Fibroblast of lung (primary cell): ENCODE data around the gene ASTN1. TPM values are rescaled to one million over a fixed set of nuclear protein-coding genes. Genes with fewer than 3 reads are reported as not detected.

Source experiments
- DNase-seq, 2 donors: peaks; one replicate each; pipeline versions ENCODE4 v3.0.0 to v3.0.0-alpha.2; 2010; ENCODE audit warnings: low read depth in 2 of 2
- H2AFZ ChIP-seq: 2 replicates; pipeline ENCODE4 v1.5.1; 2012; ENCODE audit warnings: low read length, control low read depth, inconsistent platforms
- H3K27ac ChIP-seq: 2 replicates; pipeline ENCODE4 v1.5.1; 2011; ENCODE audit warnings: low read length, control low read depth; ENCODE audit not compliant: insufficient read depth
- H3K27me3 ChIP-seq: 2 replicates; pipeline ENCODE4 v1.5.1; 2011; ENCODE audit warnings: mild to moderate bottlenecking, low read length; ENCODE audit not compliant: control insufficient read depth, insufficient read depth
- H3K36me3 ChIP-seq: 2 replicates; pipeline ENCODE4 v1.5.1; 2011; ENCODE audit warnings: low read length; ENCODE audit not compliant: control insufficient read depth, insufficient read depth
- H3K4me1 ChIP-seq: 2 replicates; pipeline ENCODE4 v1.5.1; 2011; ENCODE audit warnings: low read length; ENCODE audit not compliant: control insufficient read depth, insufficient read depth; ENCODE audit errors: extremely low read depth
- H3K4me2 ChIP-seq: 2 replicates; pipeline ENCODE4 v1.5.1; 2011; ENCODE audit warnings: low read length, control low read depth; ENCODE audit not compliant: insufficient read depth; ENCODE audit errors: extremely low read depth
- H3K4me3 ChIP-seq, 4 experiments: fragments of 200-600 bp in 1 of 4; sonication (generic) in 1 of 4; replicated peaks in 1 of 4; 2 replicates each; pipeline ENCODE4 v1.5.1; 2011 to 2016; ENCODE audit warnings: low read length in 4 of 4, low read depth in 3 of 4, mild to moderate bottlenecking in 3 of 4, control low read depth in 2 of 4, inconsistent platforms in 1 of 4, mixed read lengths in 1 of 4; ENCODE audit not compliant: insufficient read depth in 1 of 4; ENCODE audit errors: control extremely low read depth in 1 of 4
- H3K79me2 ChIP-seq: 2 replicates; pipeline ENCODE4 v1.5.1; 2012; ENCODE audit warnings: mild to moderate bottlenecking, low read length, inconsistent platforms; ENCODE audit not compliant: control insufficient read depth, insufficient read depth
- H3K9ac ChIP-seq: 2 replicates; pipeline ENCODE4 v1.5.1; 2011; ENCODE audit warnings: mild to moderate bottlenecking, low read length, control low read depth; ENCODE audit not compliant: insufficient read depth
- H3K9me3 ChIP-seq: 2 replicates; pipeline ENCODE4 v1.5.1; 2012; ENCODE audit warnings: low read depth, low read length; ENCODE audit not compliant: control insufficient read depth, insufficient read depth
- H4K20me1 ChIP-seq: 2 replicates; pipeline ENCODE4 v1.5.1; 2011; ENCODE audit warnings: low read length; ENCODE audit not compliant: control insufficient read depth, insufficient read depth; ENCODE audit errors: extremely low read depth
- CTCF ChIP-seq, 2 donors: IDR thresholded peaks in 1 of 2; conservative IDR thresholded peaks in 1 of 2; 1 replicate in 1 of 2; 2 replicates in 1 of 2; pipeline ENCODE4 v1.5.1; 2011 to 2012; ENCODE audit warnings: low read length in 2 of 2, control low read depth in 1 of 2, inconsistent platforms in 1 of 2, low read depth in 1 of 2, mild to moderate bottlenecking in 1 of 2
- EZH2 ChIP-seq: IDR thresholded peaks from 2 replicates; pipeline ENCODE4 v1.5.1; 2012; ENCODE audit warnings: low read length, control low read depth, mild to moderate bottlenecking; ENCODE audit errors: missing control alignments
- polyA plus RNA-seq, 2 donors: library from polyadenylated mRNA; depleted of rRNA in 1 of 2; stranded (reverse) in 1 of 2; unstranded in 1 of 2; fragments of >200 nt; gene quantifications; 2 replicates each; pipeline ENCODE4 v1.2.1, GENCODE V29; 2011 to 2012; ENCODE audit warnings: missing spikeins in 1 of 2
- total RNA-seq: library from RNA; depleted of rRNA; stranded (reverse); fragments of >200 nt; gene quantifications from 2 replicates; pipeline ENCODE4 v1.2.1, GENCODE V29; 2014

ASTN1 gene
- total and polyA plus RNA-seq, 2 donors (not counting 1 experiment from before 2014, with no cell fraction given) = 0.06 to 0.17 TPM

- Histone ChIP-seq H3K36me3 (no peaks in the 10 kb centered on the region), H3K79me2 (no peaks in the 10 kb centered on the region), H3K4me1 (no peaks in the 10 kb centered on the region), H3K27ac (no peak overlapping the region), H2AFZ (no peak overlapping the region), H3K27me3 (no peaks in the 10 kb centered on the region), H4K20me1 (no peaks in the 10 kb centered on the region), H3K4me3 (no peak overlapping the region), H3K9ac (no peak overlapping the region), H3K9me3 (no peaks in the 10 kb centered on the region), H3K4me2 (no peak overlapping the region)
- TF ChIP-seq CTCF (conservative IDR thresholded peaks at IDR 0.05 in 1 of 2, IDR thresholded peaks at IDR 0.05 in 1 of 2; ENCODE audit: low read depth in 1 of 2, low read length in 2 of 2) = no peak
- TF ChIP-seq EZH2 = no peak
- no peak for DNase-seq
Observed at GRCh38 chr1:177048314-177049069, 116.0 kb downstream of the ASTN1 start.

GRCh38 chr1:177045151-177045550, 119.4 kb downstream of the ASTN1 start:
- no peak overlapping the region for H3K27ac ChIP-seq
- H2AFZ ChIP-seq = no peak overlapping the region
- H3K9me3 ChIP-seq = no peaks in the 10 kb centered on the region
- no peak overlapping the region for H3K9ac ChIP-seq
- no peaks in the 10 kb centered on the region for H3K27me3 ChIP-seq
- no peak overlapping the region for H3K4me2 ChIP-seq
- no peaks in the 10 kb centered on the region for H4K20me1 ChIP-seq
- no peak for DNase-seq
- no peaks in the 10 kb centered on the region for H3K4me1 ChIP-seq
- H3K4me3 ChIP-seq = no peak overlapping the region
- TF ChIP-seq CTCF (conservative IDR thresholded peaks at IDR 0.05 in 1 of 2, IDR thresholded peaks at IDR 0.05 in 1 of 2; ENCODE audit: low read depth in 1 of 2, low read length in 2 of 2) (no peak), EZH2 (no peak)
- no peaks in the 10 kb centered on the region for H3K79me2 ChIP-seq
- H3K36me3 ChIP-seq = no peaks in the 10 kb centered on the region

GRCh38 chr1:177044390-177044789, 120.1 kb downstream of the ASTN1 start:
- H3K27me3 ChIP-seq = no peaks in the 10 kb centered on the region
- H3K9me3 ChIP-seq = no peaks in the 10 kb centered on the region
- no peaks in the 10 kb centered on the region for H4K20me1 ChIP-seq
- no peaks in the 10 kb centered on the region for H3K4me1 ChIP-seq
- DNase-seq = no peak
- H3K79me2 ChIP-seq = no peaks in the 10 kb centered on the region
- no peak overlapping the region for H3K9ac ChIP-seq
- no peak overlapping the region for H2AFZ ChIP-seq
- no peaks in the 10 kb centered on the region for H3K36me3 ChIP-seq
- no peak overlapping the region for H3K4me3 ChIP-seq
- H3K4me2 ChIP-seq = no peak overlapping the region
- no peak overlapping the region for H3K27ac ChIP-seq
- TF ChIP-seq CTCF (conservative IDR thresholded peaks at IDR 0.05 in 1 of 2, IDR thresholded peaks at IDR 0.05 in 1 of 2; ENCODE audit: low read depth in 1 of 2, low read length in 2 of 2) = no peak
- TF ChIP-seq EZH2 = no peak
